Measurements from ENCODE around the gene ZNF600. TPM values are rescaled to one million over a fixed set of nuclear protein-coding genes. Genes with fewer than 3 reads are reported as not detected.
"Not testable (repeated sequence)": the region's sequence is repeated elsewhere in the genome, so short reads cannot be mapped to it uniquely, and the experiment has no call there.

Gene ZNF600
- polyA plus RNA-seq: 15.9 TPM
- long read RNA-seq, donor 1, partial matches to known transcripts: 0 of 2 reads
- long read RNA-seq, donor 1, other reads (novel, unspliced or antisense): 0 of 2 reads
- long read RNA-seq, donor 2, partial matches to known transcripts: 0 of 3 reads
- long read RNA-seq, donor 2, other reads (novel, unspliced or antisense): 0 of 3 reads
- long read RNA-seq, donor 3, partial matches to known transcripts: 0 of 4 reads
- long read RNA-seq, donor 3, other reads (novel, unspliced or antisense): 0 of 4 reads
- long read RNA-seq, donor 4: 0 reads
- long read RNA-seq, donor 5, partial matches to known transcripts: 0 of 1 reads
- long read RNA-seq, donor 5, other reads (novel, unspliced or antisense): 0 of 1 reads
- long read RNA-seq, donor 6, partial matches to known transcripts: 0 of 3 reads
- long read RNA-seq, donor 6, other reads (novel, unspliced or antisense): 0 of 3 reads
- long read RNA-seq, donor 7, partial matches to known transcripts: 0 of 2 reads
- long read RNA-seq, donor 7, other reads (novel, unspliced or antisense): 0 of 2 reads
- long read RNA-seq, donor 8, transcript ZNF600-208 (4 exons, 3,645 nt): major isoform, 5 of 5 reads
- long read RNA-seq, donor 8, partial matches to known transcripts: 0 of 5 reads
- long read RNA-seq, donor 8, other reads (novel, unspliced or antisense): 0 of 5 reads
- long read RNA-seq, donor 9, partial matches to known transcripts: 0 of 2 reads
- long read RNA-seq, donor 9, other reads (novel, unspliced or antisense): 0 of 2 reads
- long read RNA-seq, donor 10, partial matches to known transcripts: 0 of 5 reads
- long read RNA-seq, donor 10, other reads (novel, unspliced or antisense): 0 of 5 reads
- long read RNA-seq, donor 11, partial matches to known transcripts: 0 of 2 reads
- long read RNA-seq, donor 11, other reads (novel, unspliced or antisense): 0 of 2 reads

GRCh38 chr19:52786464-52787354 lies at the start of gene ZNF600:
Gene ZNF600, minus strand, starts transcription at chr19:52786791. Its CDS starts 7,903 bp downstream, at chr19:52778888.
- no CpG with 5 or more reads among the region's 47 CpGs for WGBS (ENCODE audit: insufficient coverage, low lambda C conversion rate)
- Histone ChIP-seq H3K4me3 (ENCODE audit: low read length) (peak within 1 kb of the TSS; percentile 61), H3K27ac (ENCODE audit: low read length) (peak within 1 kb of the TSS; percentile 83), H3K9me3 (ENCODE audit: control insufficient read depth, low read depth, low read length) (peaks cover 10% of the 10 kb centered on the region)
- H3K4me1 ChIP-seq (ENCODE audit: control insufficient read depth, insufficient read depth, low read length); H3K27me3 ChIP-seq (ENCODE audit: control insufficient read depth, insufficient read depth, low read length); H3K36me3 ChIP-seq (ENCODE audit: control insufficient read depth, insufficient read depth, low read length): not testable (repeated sequence)
- DNase-seq: peak; percentile 79 to 90

- H3K27me3 ChIP-seq (ENCODE audit: control insufficient read depth, insufficient read depth, low read length); H3K27ac ChIP-seq (ENCODE audit: low read length); H3K4me1 ChIP-seq (ENCODE audit: control insufficient read depth, insufficient read depth, low read length); DNase-seq; H3K4me3 ChIP-seq (ENCODE audit: low read length); H3K36me3 ChIP-seq (ENCODE audit: control insufficient read depth, insufficient read depth, low read length): not testable (repeated sequence)
- H3K9me3 ChIP-seq (ENCODE audit: control insufficient read depth, low read depth, low read length): peaks cover 23% of the 10 kb centered on the region
- no CpG with 5 or more reads among the region's 1 CpG for WGBS (ENCODE audit: insufficient coverage, low lambda C conversion rate)
Observed at GRCh38 chr19:52834289-52834688, 47.7 kb upstream of the ZNF600 start.

- H3K4me1 ChIP-seq (ENCODE audit: control insufficient read depth, insufficient read depth, low read length); DNase-seq; H3K27ac ChIP-seq (ENCODE audit: low read length); H3K36me3 ChIP-seq (ENCODE audit: control insufficient read depth, insufficient read depth, low read length); H3K27me3 ChIP-seq (ENCODE audit: control insufficient read depth, insufficient read depth, low read length); H3K4me3 ChIP-seq (ENCODE audit: low read length): not testable (repeated sequence)
- H3K9me3 ChIP-seq (ENCODE audit: control insufficient read depth, low read depth, low read length): peaks cover 18% of the 10 kb centered on the region
- no CpG with 5 or more reads among the region's 5 CpGs for WGBS (ENCODE audit: insufficient coverage, low lambda C conversion rate)
Observed at GRCh38 chr19:52833541-52833940, 47.0 kb upstream of the ZNF600 start.

GRCh38 chr19:52829866-52830265 lies 43.3 kb upstream of the ZNF600 start:
- H3K9me3 ChIP-seq (ENCODE audit: control insufficient read depth, low read depth, low read length); H3K27me3 ChIP-seq (ENCODE audit: control insufficient read depth, insufficient read depth, low read length): not testable (repeated sequence)
- 100% methylated on average over 2 of the region's 7 CpGs for WGBS (ENCODE audit: insufficient coverage, low lambda C conversion rate)

GRCh38 chr19:52825765-52826164 lies 39.2 kb upstream of the ZNF600 start:
- no peaks in the 10 kb centered on the region for H3K4me1 ChIP-seq (ENCODE audit: control insufficient read depth, insufficient read depth, low read length)
- no peak overlapping the region for H3K4me3 ChIP-seq (ENCODE audit: low read length)
- H3K36me3 ChIP-seq (ENCODE audit: control insufficient read depth, insufficient read depth, low read length): no peaks in the 10 kb centered on the region

More at GRCh38 chr19:52829866-52830265, 43.3 kb upstream of the ZNF600 start:
- not testable (repeated sequence) for DNase-seq; H3K36me3 ChIP-seq (ENCODE audit: control insufficient read depth, insufficient read depth, low read length); H3K4me3 ChIP-seq (ENCODE audit: low read length); H3K4me1 ChIP-seq (ENCODE audit: control insufficient read depth, insufficient read depth, low read length); H3K27ac ChIP-seq (ENCODE audit: low read length)

DNA sequence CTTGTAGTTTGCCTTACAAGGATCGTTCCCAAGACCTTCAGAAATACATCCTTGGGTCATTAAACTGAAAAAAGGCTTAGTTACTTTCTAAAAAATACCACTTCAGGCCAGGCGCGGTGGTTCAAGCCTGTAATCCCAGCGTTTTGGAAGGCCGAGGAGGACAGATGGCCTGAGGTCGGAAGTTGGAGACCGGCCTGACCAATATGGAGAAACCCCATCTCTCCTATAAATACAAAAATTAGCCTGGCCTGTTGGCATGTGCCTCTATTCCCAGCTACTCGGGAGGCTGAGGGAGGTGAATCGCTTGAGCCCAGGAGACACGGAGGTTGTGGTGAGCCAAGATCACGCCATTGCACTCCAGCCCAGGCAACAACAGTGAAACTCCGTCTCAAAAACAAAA lies 37.1 kb upstream of the ZNF600 start:
- WGBS (ENCODE audit: insufficient coverage, low lambda C conversion rate): 100% methylated on average over 1 of the region's 12 CpGs
- no peak overlapping the region for H3K27ac ChIP-seq (ENCODE audit: low read length)
- H3K27me3 ChIP-seq (ENCODE audit: control insufficient read depth, insufficient read depth, low read length): no peaks in the 10 kb centered on the region
- peaks cover 3% of the 10 kb centered on the region for H3K9me3 ChIP-seq (ENCODE audit: control insufficient read depth, low read depth, low read length)
- no peak for DNase-seq
- no peaks in the 10 kb centered on the region for H3K4me1 ChIP-seq (ENCODE audit: control insufficient read depth, insufficient read depth, low read length)
- no peak overlapping the region for H3K4me3 ChIP-seq (ENCODE audit: low read length)
- no peaks in the 10 kb centered on the region for H3K36me3 ChIP-seq (ENCODE audit: control insufficient read depth, insufficient read depth, low read length)

More at GRCh38 chr19:52825765-52826164, 39.2 kb upstream of the ZNF600 start:
- peaks cover 3% of the 10 kb centered on the region for H3K9me3 ChIP-seq (ENCODE audit: control insufficient read depth, low read depth, low read length)
- H3K27ac ChIP-seq (ENCODE audit: low read length): no peak overlapping the region
- DNase-seq: no peak
- no CpG with 5 or more reads among the region's 5 CpGs for WGBS (ENCODE audit: insufficient coverage, low lambda C conversion rate)
- H3K27me3 ChIP-seq (ENCODE audit: control insufficient read depth, insufficient read depth, low read length): no peaks in the 10 kb centered on the region

- Histone ChIP-seq H3K27ac (ENCODE audit: low read length) (peak within 1 kb of the TSS; percentile 62), H3K36me3 (ENCODE audit: control insufficient read depth, insufficient read depth, low read length) (peaks cover 13% of the 10 kb centered on the region), H3K4me3 (ENCODE audit: low read length) (peak within 1 kb of the TSS; percentile 77)
- H3K9me3 ChIP-seq (ENCODE audit: control insufficient read depth, low read depth, low read length); H3K4me1 ChIP-seq (ENCODE audit: control insufficient read depth, insufficient read depth, low read length); H3K27me3 ChIP-seq (ENCODE audit: control insufficient read depth, insufficient read depth, low read length): not testable (repeated sequence)
- DNase-seq: peak; percentile 40 to 70
- WGBS (ENCODE audit: insufficient coverage, low lambda C conversion rate): 56% methylated on average over 2 of the region's 44 CpGs
Observed at GRCh38 chr19:52821204-52821960, 34.8 kb upstream of the ZNF600 start, which contains the start of gene ZNF28. Gene ZNF28, minus strand, starts transcription at chr19:52821633. Its CDS starts 3,675 bp downstream, at chr19:52817958.

GRCh38 chr19:52820472-52821203 lies 34.0 kb upstream of the ZNF600 start:
- peaks cover 18% of the 10 kb centered on the region for H3K36me3 ChIP-seq (ENCODE audit: control insufficient read depth, insufficient read depth, low read length)
- H3K4me1 ChIP-seq (ENCODE audit: control insufficient read depth, insufficient read depth, low read length); H3K27me3 ChIP-seq (ENCODE audit: control insufficient read depth, insufficient read depth, low read length): not testable (repeated sequence)
- peaks cover 10% of the 10 kb centered on the region for H3K9me3 ChIP-seq (ENCODE audit: control insufficient read depth, low read depth, low read length)
- 0% methylated on average over 1 of the region's 19 CpGs for WGBS (ENCODE audit: insufficient coverage, low lambda C conversion rate)
- peak overlapping the region; percentile 77 for H3K4me3 ChIP-seq (ENCODE audit: low read length)
- peak; percentile 2 to 50 for DNase-seq
- peak overlapping the region; percentile 62 for H3K27ac ChIP-seq (ENCODE audit: low read length)

DNA sequence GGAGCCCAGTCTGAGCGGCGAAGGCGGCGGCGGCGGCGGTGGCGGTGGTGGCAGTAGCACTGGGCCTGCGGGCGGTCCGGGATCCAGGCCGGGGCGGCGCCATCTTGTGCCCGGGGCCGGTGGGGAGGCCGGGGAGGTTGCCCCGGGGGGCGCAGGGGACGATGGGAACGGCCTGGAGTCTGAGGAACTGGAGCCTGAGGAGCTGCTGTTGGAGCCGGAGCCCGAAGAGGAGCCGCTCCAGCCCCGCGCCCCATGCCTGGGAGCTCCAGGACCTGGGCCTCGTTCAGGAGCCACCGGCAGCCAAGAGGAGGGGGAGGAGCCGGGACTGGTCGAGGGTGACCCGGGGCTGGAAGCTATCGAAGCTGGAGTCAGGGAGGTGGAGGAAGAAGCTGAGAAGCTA lies 23.2 kb upstream of the ZNF600 start:
- Histone ChIP-seq H3K4me1 (ENCODE audit: control insufficient read depth, insufficient read depth, low read length) (no peaks in the 10 kb centered on the region), H3K27ac (ENCODE audit: low read length) (no peak overlapping the region), H3K9me3 (ENCODE audit: control insufficient read depth, low read depth, low read length) (peaks cover 41% of the 10 kb centered on the region), H3K4me3 (ENCODE audit: low read length) (no peak overlapping the region), H3K36me3 (ENCODE audit: control insufficient read depth, insufficient read depth, low read length) (peaks cover 40% of the 10 kb centered on the region), H3K27me3 (ENCODE audit: control insufficient read depth, insufficient read depth, low read length) (no peaks in the 10 kb centered on the region)
- no peak for DNase-seq
- WGBS (ENCODE audit: insufficient coverage, low lambda C conversion rate): 93% methylated on average over 2 of the region's 32 CpGs

All from large intestine (tissue), 12 donors.